ENCODE data around the gene MTHFD1L.
A peak's percentile ranks its signal among the peaks of the same experiment; 100 is the strongest.

Gene MTHFD1L

DNA sequence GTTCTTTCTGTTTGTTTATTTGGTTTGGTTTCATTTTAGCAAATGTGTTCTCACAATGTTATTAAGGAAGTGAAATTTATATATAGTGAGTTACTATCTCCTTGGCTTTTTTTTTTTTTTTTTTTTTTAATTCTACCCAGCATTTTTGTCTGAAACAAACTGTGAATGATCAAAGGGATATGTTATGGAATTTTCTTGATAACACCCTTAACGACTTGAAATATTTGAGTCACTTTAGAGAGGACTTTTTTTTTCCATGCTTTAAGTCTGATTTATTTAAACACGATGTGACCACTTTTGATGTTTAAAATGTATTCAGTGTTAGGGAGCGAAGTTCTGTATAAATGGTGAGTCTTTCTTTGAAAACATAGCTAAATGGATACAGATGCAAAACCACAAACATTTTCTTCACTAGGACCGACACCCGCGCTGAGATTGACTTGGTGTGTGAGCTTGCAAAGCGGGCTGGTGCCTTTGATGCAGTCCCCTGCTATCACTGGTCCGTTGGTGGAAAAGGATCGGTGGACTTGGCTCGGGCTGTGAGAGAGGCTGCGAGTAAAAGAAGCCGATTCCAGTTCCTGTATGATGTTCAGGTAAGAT is 149.7 kb downstream of the MTHFD1L start:
- peaks cover 19 to 23% of the 10 kb centered on the region in 2 experiments for H3K4me1 ChIP-seq (ENCODE audit: control insufficient read depth in 1 of 2, insufficient read depth in 1 of 2, low read depth in 1 of 2, low read length in 1 of 2)
- no peak overlapping the region for H3K27ac ChIP-seq
- no peak overlapping the region for H3K4me3 ChIP-seq (ENCODE audit: low read depth in 1 of 2, low read length in 1 of 2)
- H3K27me3 ChIP-seq = no peaks in the 10 kb centered on the region
- TF ChIP-seq, protein P1, sequence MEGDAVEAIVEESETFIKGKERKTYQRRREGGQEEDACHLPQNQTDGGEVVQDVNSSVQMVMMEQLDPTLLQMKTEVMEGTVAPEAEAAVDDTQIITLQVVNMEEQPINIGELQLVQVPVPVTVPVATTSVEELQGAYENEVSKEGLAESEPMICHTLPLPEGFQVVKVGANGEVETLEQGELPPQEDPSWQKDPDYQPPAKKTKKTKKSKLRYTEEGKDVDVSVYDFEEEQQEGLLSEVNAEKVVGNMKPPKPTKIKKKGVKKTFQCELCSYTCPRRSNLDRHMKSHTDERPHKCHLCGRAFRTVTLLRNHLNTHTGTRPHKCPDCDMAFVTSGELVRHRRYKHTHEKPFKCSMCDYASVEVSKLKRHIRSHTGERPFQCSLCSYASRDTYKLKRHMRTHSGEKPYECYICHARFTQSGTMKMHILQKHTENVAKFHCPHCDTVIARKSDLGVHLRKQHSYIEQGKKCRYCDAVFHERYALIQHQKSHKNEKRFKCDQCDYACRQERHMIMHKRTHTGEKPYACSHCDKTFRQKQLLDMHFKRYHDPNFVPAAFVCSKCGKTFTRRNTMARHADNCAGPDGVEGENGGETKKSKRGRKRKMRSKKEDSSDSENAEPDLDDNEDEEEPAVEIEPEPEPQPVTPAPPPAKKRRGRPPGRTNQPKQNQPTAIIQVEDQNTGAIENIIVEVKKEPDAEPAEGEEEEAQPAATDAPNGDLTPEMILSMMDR (IDR thresholded peaks at IDR 0.05) = no peak
- no peaks in the 10 kb centered on the region for H3K9me3 ChIP-seq
- no peaks in the 10 kb centered on the region for H3K36me3 ChIP-seq

DNA sequence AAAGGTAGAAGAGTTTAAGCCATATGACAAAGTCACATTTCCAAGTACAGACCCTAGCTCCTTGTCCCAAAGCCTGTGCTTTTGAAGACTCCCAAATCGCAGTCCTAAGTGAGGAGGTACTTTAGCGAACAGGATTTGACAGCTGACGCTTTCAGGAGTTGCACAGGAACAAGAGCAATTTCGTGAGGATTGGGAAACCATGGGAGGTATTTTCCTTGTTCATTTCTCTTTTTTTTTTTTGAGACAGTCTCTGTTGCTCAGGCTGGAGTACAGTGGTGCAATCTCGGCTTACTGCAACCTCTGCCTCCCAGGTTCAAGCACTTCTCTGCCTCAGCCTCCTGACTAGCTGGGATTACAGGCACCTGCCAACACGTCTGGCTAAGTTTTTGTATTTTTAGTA is 150.6 kb downstream of the MTHFD1L start:
- TF ChIP-seq, protein P1 (IDR thresholded peaks at IDR 0.05) = no peak
- Histone ChIP-seq H3K27ac (peak overlapping the region; percentile 56), H3K36me3 (no peaks in the 10 kb centered on the region), H3K27me3 (no peaks in the 10 kb centered on the region), H3K4me1 (ENCODE audit: control insufficient read depth in 1 of 2, insufficient read depth in 1 of 2, low read depth in 1 of 2, low read length in 1 of 2) (peaks cover 19 to 23% of the 10 kb centered on the region in 2 experiments), H3K9me3 (no peaks in the 10 kb centered on the region), H3K4me3 (ENCODE audit: low read depth in 1 of 2, low read length in 1 of 2) (no peak overlapping the region)

DNA sequence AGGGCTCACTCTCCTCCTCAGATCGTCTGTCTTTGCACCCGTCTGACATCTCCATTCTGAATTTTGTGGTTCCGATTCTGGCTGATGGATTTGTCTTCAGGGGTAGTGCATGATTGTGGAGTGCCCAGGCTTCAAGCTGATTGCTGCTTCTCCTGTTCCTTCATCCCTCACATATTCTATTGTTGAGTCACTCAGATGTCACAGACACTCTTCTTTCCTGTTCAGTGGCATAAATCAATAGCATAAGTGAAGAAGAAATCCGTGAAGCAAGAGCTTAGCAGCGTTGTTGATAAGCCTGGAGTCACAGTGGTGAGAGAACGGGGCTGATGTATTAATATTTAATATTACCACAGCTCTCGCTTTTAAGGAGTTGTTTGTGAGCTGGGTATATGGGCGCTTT is 152.5 kb downstream of the MTHFD1L start:
- TF ChIP-seq, protein P1 (IDR thresholded peaks at IDR 0.05) = no peak
- Histone ChIP-seq H3K9me3 (no peaks in the 10 kb centered on the region), H3K4me3 (ENCODE audit: low read depth in 1 of 2, low read length in 1 of 2) (no peak overlapping the region), H3K27me3 (no peaks in the 10 kb centered on the region), H3K27ac (no peak overlapping the region), H3K36me3 (no peaks in the 10 kb centered on the region), H3K4me1 (ENCODE audit: control insufficient read depth in 1 of 2, insufficient read depth in 1 of 2, low read depth in 1 of 2, low read length in 1 of 2) (peaks cover 19 to 23% of the 10 kb centered on the region in 2 experiments)

DNA sequence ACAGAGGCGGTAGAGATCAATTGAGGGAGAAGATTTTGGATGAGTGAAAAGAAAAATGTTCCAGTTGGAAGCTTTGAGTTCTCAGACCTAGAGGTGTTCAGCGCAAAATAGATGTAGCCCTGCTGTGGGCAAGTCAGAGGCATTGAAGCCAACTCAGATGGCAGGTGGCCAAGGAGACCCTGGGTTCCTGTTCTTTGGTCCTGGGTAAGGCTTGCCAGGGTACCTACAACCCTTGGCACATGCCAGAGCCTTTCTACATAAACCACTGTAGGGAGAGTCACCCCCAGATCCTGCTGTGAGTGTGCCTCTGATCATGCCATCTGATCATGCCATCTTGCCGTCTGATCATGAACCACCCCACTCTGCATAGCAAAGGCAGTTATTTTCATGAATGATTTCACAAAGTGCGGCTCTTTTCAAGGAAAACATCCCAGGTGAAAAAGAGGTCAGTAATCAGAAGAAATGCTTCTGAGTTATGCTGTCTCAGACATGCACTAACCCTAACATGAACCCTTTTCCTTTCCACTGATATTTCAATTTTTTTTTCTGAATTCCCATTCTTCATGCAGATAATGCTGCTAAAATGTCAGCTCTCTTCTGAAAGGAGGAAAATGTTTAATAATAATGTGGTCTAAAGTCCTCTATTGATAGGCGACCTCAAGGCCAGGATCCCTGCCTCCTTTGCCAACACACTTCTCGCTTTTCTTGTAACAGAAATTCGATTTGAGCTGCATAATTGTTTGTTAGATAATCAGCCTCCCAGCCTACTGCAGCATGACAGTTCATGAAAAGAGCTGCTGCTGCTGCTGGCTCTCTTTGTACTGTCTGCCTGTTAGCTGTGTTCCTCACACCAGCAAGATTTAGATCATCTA is 153.6 kb downstream of the MTHFD1L start:
- Histone ChIP-seq H3K36me3 (no peaks in the 10 kb centered on the region), H3K9me3 (no peaks in the 10 kb centered on the region), H3K4me3 (ENCODE audit: low read depth in 1 of 2, low read length in 1 of 2) (no peak overlapping the region), H3K4me1 (ENCODE audit: control insufficient read depth in 1 of 2, insufficient read depth in 1 of 2, low read depth in 1 of 2, low read length in 1 of 2) (peaks cover 19 to 23% of the 10 kb centered on the region in 2 experiments), H3K27me3 (no peaks in the 10 kb centered on the region), H3K27ac (no peak overlapping the region)
- TF ChIP-seq, protein P1 (IDR thresholded peaks at IDR 0.05) = no peak

DNA sequence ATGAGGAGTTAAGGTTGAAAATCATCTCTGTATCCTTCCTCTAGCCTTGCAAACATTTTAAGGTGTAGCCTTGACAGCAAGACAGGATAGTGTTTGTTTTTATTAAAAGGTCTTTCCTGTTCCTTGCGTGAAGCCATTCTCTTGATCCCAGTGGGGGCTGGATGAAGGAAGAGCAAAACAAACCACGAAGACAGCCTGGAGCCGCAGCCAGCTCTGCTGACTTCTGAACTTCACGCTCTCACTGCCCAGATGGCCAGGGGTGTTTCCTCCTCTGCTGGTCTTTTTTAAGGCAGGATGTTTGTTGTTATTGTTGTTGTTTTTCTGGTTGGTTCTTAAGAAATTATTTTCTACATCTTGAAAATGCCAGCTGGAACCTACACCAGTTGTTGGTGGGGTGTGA is 156.4 kb downstream of the MTHFD1L start:
- Histone ChIP-seq H3K36me3 (no peaks in the 10 kb centered on the region), H3K27ac (no peak overlapping the region), H3K4me3 (ENCODE audit: low read depth in 1 of 2, low read length in 1 of 2) (no peak overlapping the region), H3K27me3 (no peaks in the 10 kb centered on the region), H3K9me3 (no peaks in the 10 kb centered on the region), H3K4me1 (ENCODE audit: control insufficient read depth in 1 of 2, insufficient read depth in 1 of 2, low read depth in 1 of 2, low read length in 1 of 2) (peaks cover 1 to 2% of the 10 kb centered on the region in 2 experiments)
- TF ChIP-seq, protein P1 (IDR thresholded peaks at IDR 0.05) = no peak

Measured in neutrophil (primary cell).